HG02763 (cell line): Measurements from ENCODE around the gene RANBP10.

Experiments
- ATAC-seq: cut with Tn5 transposase; IDR thresholded peaks from one replicate; pipeline ENCODE4 v1.9.1; 2021; ENCODE audit warnings: mild to moderate bottlenecking, moderate library complexity; ENCODE audit not compliant: unreplicated experiment

The RANBP10 gene

DNA sequence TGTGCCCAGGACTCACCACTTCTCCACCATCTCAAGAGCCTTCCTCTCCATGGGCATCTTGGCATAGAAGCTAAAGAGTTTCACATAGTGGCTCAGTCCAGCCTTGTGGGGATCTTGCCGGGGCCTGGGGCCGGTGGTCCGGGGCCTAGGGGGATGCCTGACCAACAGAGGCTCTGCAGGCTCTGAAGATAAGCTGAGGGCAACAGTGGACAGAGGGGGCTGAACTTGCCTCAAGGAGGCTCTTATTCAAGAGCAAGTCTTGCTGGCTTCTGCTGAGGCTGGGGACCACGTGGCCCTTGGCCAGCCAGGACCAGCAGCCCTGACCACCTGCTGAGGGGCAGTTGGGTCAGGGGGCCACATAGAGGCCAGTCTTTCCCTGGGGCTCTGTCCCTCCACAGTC lies 22.3 kb upstream of the RANBP10 start:
- ATAC-seq: no peak

- no peak for ATAC-seq
These were observed 19.5 kb upstream of the RANBP10 start for GRCh38 chr16:67825906-67826305.

GRCh38 chr16:67825119-67825518 lies 18.8 kb upstream of the RANBP10 start:
- ATAC-seq: no peak

GRCh38 chr16:67822511-67822910 lies 16.2 kb upstream of the RANBP10 start:
- no peak for ATAC-seq

- ATAC-seq: no peak
These were observed 14.4 kb upstream of the RANBP10 start for GRCh38 chr16:67820608-67821259.

- no peak for ATAC-seq
These were observed 8.2 kb upstream of the RANBP10 start for GRCh38 chr16:67814567-67814966.

DNA sequence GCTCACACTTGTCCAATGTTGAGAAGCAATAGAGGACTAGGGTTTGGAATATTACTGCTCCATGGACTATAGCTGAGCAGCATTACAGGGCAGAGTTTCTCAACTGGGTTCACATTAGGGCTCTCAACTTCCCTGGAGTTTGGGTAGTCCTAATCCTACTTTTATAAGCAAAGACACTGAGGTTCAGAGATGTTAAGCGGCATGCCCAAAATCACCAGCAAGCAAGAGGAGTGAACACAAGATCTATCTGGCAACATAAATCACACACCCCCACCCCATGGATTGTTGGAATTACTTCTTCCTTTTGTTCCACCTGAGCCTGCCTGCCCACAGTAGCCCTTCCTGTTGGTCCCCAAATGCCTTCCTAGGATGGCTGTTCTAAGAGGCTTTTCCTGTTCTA lies 5.5 kb upstream of the RANBP10 start:
- no peak for ATAC-seq

DNA sequence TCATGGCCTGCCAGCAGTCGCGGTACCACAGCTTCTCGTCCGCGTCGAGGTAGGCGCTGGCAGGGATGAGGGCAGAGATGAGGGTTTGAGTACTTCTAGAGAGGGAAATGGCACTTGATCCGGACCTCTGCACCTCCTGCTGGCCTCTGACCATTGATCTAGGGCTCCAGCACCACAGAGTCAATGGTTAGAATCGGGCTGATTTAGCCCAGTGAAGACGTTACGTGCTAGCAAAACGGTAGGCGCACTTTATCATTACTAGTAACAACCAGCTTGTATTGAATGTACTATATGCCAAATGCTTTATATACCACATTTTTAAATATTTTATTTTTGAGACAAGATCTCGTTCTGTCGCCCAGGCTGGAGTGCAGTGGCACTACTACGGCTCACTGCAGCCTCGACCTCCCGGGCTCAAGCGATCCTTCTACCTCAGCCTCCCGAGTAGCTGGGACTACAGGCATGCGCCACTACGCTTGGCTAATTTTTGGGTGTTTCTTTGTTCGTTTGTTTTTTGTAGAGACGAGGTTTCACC lies 855 bp upstream of the RANBP10 start:
- ATAC-seq: no peak

- ATAC-seq: no peak
These were observed 487 bp downstream of the RANBP10 start for GRCh38 chr16:67805718-67806427.

- ATAC-seq: no peak
These were observed 1.4 kb downstream of the RANBP10 start for GRCh38 chr16:67804853-67805542.

- no peak for ATAC-seq
These were observed 2.5 kb downstream of the RANBP10 start for GRCh38 chr16:67803894-67804293.

DNA sequence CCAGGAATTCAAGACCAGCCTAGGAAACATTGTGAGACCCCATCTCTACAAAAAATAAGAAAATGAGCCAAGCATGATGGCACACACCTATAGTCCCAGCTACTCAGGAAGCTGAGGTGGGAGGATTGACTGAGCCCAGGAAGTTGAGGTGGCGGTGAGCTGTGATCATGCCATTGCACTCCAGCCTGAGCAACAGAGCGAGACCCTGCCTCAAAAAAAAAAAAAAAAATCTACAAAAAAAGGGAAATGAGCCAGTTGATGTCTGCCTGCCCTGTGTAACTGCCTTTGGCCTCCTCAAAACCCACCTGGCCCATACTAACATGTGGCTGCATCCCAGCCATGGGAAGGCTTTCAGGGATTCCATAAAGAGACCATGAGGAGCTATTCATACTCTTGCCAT lies 4.5 kb downstream of the RANBP10 start:
- ATAC-seq: no peak

DNA sequence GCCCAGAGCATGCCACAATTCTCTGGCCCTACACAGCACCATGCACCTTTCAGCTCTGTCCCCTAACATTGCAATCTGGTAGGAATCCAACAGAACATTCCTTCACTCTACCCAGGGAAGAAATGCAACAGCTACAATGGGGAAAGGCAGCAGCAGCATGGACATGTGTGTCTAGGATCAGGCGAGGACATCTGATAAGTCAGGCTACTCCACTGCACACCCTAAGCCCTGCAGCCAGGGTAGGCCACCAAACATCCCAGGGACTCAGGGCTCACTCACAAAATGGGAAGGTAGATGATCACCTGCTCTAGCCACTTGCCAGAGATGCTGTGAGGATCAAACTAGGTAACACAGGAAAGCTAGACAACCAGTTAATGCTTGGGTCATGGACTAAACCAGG lies 5.1 kb downstream of the RANBP10 start:
- ATAC-seq: no peak

GRCh38 chr16:67800338-67800926 lies 5.9 kb downstream of the RANBP10 start:
- no peak for ATAC-seq

GRCh38 chr16:67796099-67796718 lies 10.2 kb downstream of the RANBP10 start:
- no peak for ATAC-seq

GRCh38 chr16:67790071-67790470 lies 16.3 kb downstream of the RANBP10 start:
- ATAC-seq: no peak

- no peak for ATAC-seq
These were observed 19.9 kb downstream of the RANBP10 start for GRCh38 chr16:67786491-67786890.

DNA sequence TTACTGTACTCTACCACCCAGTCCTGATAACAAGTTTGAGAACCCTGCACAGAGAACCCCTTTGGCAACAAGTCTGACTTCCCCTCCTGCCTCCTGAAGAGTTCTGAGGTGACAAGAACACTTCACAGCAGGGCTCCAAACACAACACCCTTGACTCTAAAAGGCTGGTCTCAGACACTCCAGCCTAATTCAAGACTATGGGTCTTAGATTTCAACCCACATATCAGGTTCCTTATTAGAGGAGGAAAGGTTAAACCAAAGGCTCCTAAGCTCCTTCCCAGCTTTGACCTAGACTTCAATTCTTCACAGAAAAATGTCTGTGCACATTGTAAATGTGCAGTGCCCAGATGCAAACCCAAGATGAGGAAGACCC lies 23.0 kb downstream of the RANBP10 start:
- ATAC-seq: no peak

- ATAC-seq: no peak
These were observed 23.6 kb downstream of the RANBP10 start for GRCh38 chr16:67782567-67783352.

DNA sequence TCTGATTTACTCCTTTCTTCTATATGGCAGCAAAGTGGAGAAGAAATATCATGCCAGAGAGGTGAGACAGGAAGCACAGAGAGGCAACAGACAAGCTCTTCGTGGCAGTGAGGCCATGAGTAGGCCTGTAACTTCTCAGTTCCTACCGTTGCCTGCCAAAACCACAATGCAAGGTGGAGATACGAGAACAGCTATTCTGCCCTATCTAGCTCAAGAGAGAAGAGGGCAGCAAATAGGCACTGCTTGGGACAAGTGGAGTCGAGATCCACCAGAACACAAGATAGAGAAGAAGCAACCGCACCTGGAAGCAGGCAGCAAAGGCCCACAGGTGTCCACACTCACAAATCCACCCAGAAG lies 24.8 kb downstream of the RANBP10 start:
- ATAC-seq: no peak
